H9 (cell line): ENCODE results near the gene C2orf49. TPM values are rescaled to one million over a fixed set of nuclear protein-coding genes. Genes with fewer than 3 reads are reported as not detected.
A peak's percentile ranks its signal among the peaks of the same experiment; 100 is the strongest.

ENCODE experiments used
- DNase-seq: peaks from one replicate; pipeline ENCODE4 v3.0.0-alpha.2; 2017
- H2AFZ ChIP-seq: one replicate; pipeline ENCODE4 v1.6.1; 2013; ENCODE audit warnings: mild to moderate bottlenecking, low read length, control low read depth, moderate library complexity
- H2AK5ac ChIP-seq: 2 replicates; pipeline ENCODE4 v1.6.1; 2013; ENCODE audit warnings: low read length, control low read depth, mixed read lengths; ENCODE audit not compliant: insufficient read length
- H2BK120ac ChIP-seq: one replicate; pipeline ENCODE4 v1.6.1; 2013; ENCODE audit warnings: low read depth, mild to moderate bottlenecking, low read length, control low read depth, inconsistent platforms; ENCODE audit not compliant: poor library complexity, severe bottlenecking
- H2BK12ac ChIP-seq: 2 replicates; pipeline ENCODE4 v1.6.1; 2013; ENCODE audit warnings: low read length, control low read depth, mixed read lengths, low read depth; ENCODE audit not compliant: insufficient read length
- H2BK15ac ChIP-seq: 2 replicates; pipeline ENCODE4 v1.6.1; 2013; ENCODE audit warnings: low read depth, low read length, control low read depth
- H2BK20ac ChIP-seq: one replicate; pipeline ENCODE4 v1.6.1; 2013; ENCODE audit warnings: low read depth, mild to moderate bottlenecking, low read length, control low read depth, inconsistent platforms; ENCODE audit not compliant: poor library complexity, severe bottlenecking
- H2BK5ac ChIP-seq: 2 replicates; pipeline ENCODE4 v1.6.1; 2013; ENCODE audit warnings: low read length, control low read depth, mixed read lengths; ENCODE audit not compliant: insufficient read length
- H3K14ac ChIP-seq: 2 replicates; pipeline ENCODE4 v1.6.1; 2013; ENCODE audit warnings: low read length, control low read depth; ENCODE audit not compliant: insufficient read depth
- H3K18ac ChIP-seq: 2 replicates; pipeline ENCODE4 v1.6.1; 2013; ENCODE audit warnings: low read depth, mild to moderate bottlenecking, mixed read lengths, low read length, control low read depth; ENCODE audit not compliant: insufficient read length
- H3K23ac ChIP-seq: 2 replicates; pipeline ENCODE4 v1.6.1; 2013; ENCODE audit warnings: low read length, control low read depth, mixed read lengths, low read depth; ENCODE audit not compliant: insufficient read length
- H3K23me2 ChIP-seq: 2 replicates; pipeline ENCODE4 v1.6.1; 2013; ENCODE audit warnings: low read depth, mild to moderate bottlenecking, mixed read lengths, low read length, control low read depth; ENCODE audit not compliant: insufficient read length, poor library complexity, severe bottlenecking
- H3K27ac ChIP-seq: 2 replicates; pipeline ENCODE4 v1.5.1; 2013; ENCODE audit warnings: low read length, control low read depth, mixed read lengths, low read depth; ENCODE audit not compliant: insufficient read length
- H3K27me3 ChIP-seq: 2 replicates; pipeline ENCODE4 v1.6.1; 2013; ENCODE audit warnings: low read length, control low read depth, inconsistent platforms; ENCODE audit not compliant: insufficient read depth
- H3K4ac ChIP-seq: 2 replicates; pipeline ENCODE4 v1.6.1; 2013; ENCODE audit warnings: low read depth, mild to moderate bottlenecking, control low read depth, inconsistent platforms, low read length, moderate library complexity
- H3K4me1 ChIP-seq: 2 replicates; pipeline ENCODE4 v1.6.1; 2013; ENCODE audit warnings: low read length, control low read depth, inconsistent platforms; ENCODE audit not compliant: insufficient read depth
- H3K4me2 ChIP-seq: 2 replicates; pipeline ENCODE4 v1.6.1; 2013; ENCODE audit warnings: low read length, control low read depth, mixed read lengths; ENCODE audit not compliant: insufficient read length, insufficient read depth
- H3K56ac ChIP-seq: 2 replicates; pipeline ENCODE4 v1.6.1; 2013; ENCODE audit warnings: low read depth, mild to moderate bottlenecking, mixed read lengths, low read length, control low read depth; ENCODE audit not compliant: insufficient read length
- H3K79me1 ChIP-seq: 2 replicates; pipeline ENCODE4 v1.6.1; 2013; ENCODE audit warnings: low read depth, mild to moderate bottlenecking, moderate library complexity, low read length, control low read depth, inconsistent platforms; ENCODE audit not compliant: insufficient read depth, poor library complexity, severe bottlenecking
- H3K79me2 ChIP-seq: 2 replicates; pipeline ENCODE4 v1.6.1; 2013; ENCODE audit warnings: low read length, control low read depth, inconsistent platforms; ENCODE audit not compliant: insufficient read depth
- H3K9ac ChIP-seq: 2 replicates; pipeline ENCODE4 v1.6.1; 2013; ENCODE audit warnings: low read length, control low read depth, mixed read lengths; ENCODE audit not compliant: insufficient read length; ENCODE audit errors: extremely low read depth
- H3K9me3 ChIP-seq: one replicate; pipeline ENCODE4 v1.6.1; 2013; ENCODE audit warnings: low read depth, low read length, inconsistent platforms; ENCODE audit not compliant: control insufficient read depth
- H3T11ph ChIP-seq: one replicate; pipeline ENCODE4 v1.6.1; 2013; ENCODE audit warnings: mild to moderate bottlenecking, low read length, control low read depth, inconsistent platforms
- H4K20me1 ChIP-seq: one replicate; pipeline ENCODE4 v1.6.1; 2013; ENCODE audit not compliant: control insufficient read depth, insufficient read length, insufficient read depth
- H4K5ac ChIP-seq: 2 replicates; pipeline ENCODE4 v1.6.1; 2013; ENCODE audit warnings: low read depth, mild to moderate bottlenecking, mixed read lengths, low read length, control low read depth; ENCODE audit not compliant: insufficient read length
- H4K8ac ChIP-seq: replicated peaks from 2 replicates; pipeline ENCODE4 v1.6.1; 2013; ENCODE audit warnings: low read length, control low read depth, mixed read lengths, low read depth; ENCODE audit not compliant: insufficient read length
- H4K91ac ChIP-seq: 2 replicates; pipeline ENCODE4 v1.6.1; 2013; ENCODE audit warnings: low read depth, mild to moderate bottlenecking, moderate library complexity, mixed read lengths, low read length, control low read depth; ENCODE audit not compliant: insufficient read length
- H3K27ac Mint-ChIP-seq, 3 experiments: 2 replicates in 2 of 3; 3 replicates in 1 of 3; pipeline ENCODE4 v1.8.0; 2020 to 2021; ENCODE audit warnings: mixed read lengths in 3 of 3, mild to moderate bottlenecking in 1 of 3, moderate library complexity in 1 of 3
- H3K27me3 Mint-ChIP-seq: 2 replicates; pipeline ENCODE4 v1.8.0; 2021; ENCODE audit warnings: low read depth, mild to moderate bottlenecking, moderate library complexity, mixed read lengths
- H3K36me3 Mint-ChIP-seq, 3 experiments: 2 replicates in 2 of 3; 3 replicates in 1 of 3; pipeline ENCODE4 v1.8.0; 2020 to 2021; ENCODE audit warnings: low read depth in 3 of 3, mixed read lengths in 3 of 3; ENCODE audit not compliant: insufficient read depth in 1 of 3
- H3K4me1 Mint-ChIP-seq, 2 experiments: 2 replicates each; pipeline ENCODE4 v1.8.0; 2020; ENCODE audit warnings: mixed read lengths in 2 of 2
- H3K4me3 Mint-ChIP-seq, 2 experiments: 2 replicates in 1 of 2; 3 replicates in 1 of 2; pipeline ENCODE4 v1.8.0; 2020 to 2021; ENCODE audit warnings: mild to moderate bottlenecking in 2 of 2, mixed read lengths in 2 of 2, moderate library complexity in 1 of 2
- H3K9me3 Mint-ChIP-seq, 2 experiments: 2 replicates in 1 of 2; 3 replicates in 1 of 2; pipeline ENCODE4 v1.8.0; 2020; ENCODE audit warnings: mild to moderate bottlenecking in 2 of 2, mixed read lengths in 2 of 2, moderate library complexity in 1 of 2
- whole genome bisulfite sequencing: extraction: QIAGEN DNeasy Blood & Tissue Kit; methylation state at CpG from one replicate; pipeline ENCODE4 v1.1.7; 2013; ENCODE audit warnings: missing lambda C conversion rate, low lambda C conversion rate, mixed read lengths; ENCODE audit not compliant: insufficient read length; ENCODE audit errors: extremely low coverage; 5-methylcytosine and 5-hydroxymethylcytosine counted together
- total RNA-seq: library from RNA; stranded (reverse); gene quantifications from 2 replicates; pipeline ENCODE4 v1.2.1, GENCODE V29; 2021
- TF ChIP-seq, protein P1 (sequence below): fragments of 200-600 bp; sonication (generic); conservative IDR thresholded peaks from 3 replicates; pipeline ENCODE4 v1.8.0; 2021; ENCODE audit warnings: antibody characterized with exemption, mild to moderate bottlenecking

C2orf49 gene
- total RNA-seq, 1 experiment from 2014 or later = 18.8 TPM

DNA sequence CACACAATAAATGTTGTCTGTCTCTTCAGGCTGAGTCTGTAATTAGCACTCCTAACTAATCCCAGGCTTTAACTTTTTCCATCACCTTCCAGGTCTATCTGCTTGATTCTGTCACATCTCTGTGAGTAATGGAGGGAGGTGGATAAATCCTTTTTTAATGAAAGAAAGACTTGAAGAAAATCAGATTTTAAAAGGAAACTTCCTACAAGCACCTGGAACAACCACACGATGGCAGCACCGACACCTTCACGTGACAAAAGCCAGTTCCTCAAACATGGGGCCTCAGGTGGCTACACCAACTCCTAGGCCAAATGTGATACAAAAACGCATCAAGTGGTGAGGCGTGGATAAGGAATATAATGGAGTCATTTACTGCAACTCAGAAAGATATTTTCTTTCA, 49.6 kb upstream of the C2orf49 start:
- no peak overlapping the region for H3K4me3 Mint-ChIP-seq
- no peak overlapping the region for H4K5ac ChIP-seq
- DNase-seq = peak; percentile 65
- H3K9ac ChIP-seq = no peak overlapping the region
- no peak overlapping the region for H3K14ac ChIP-seq
- no peak overlapping the region for H3K18ac ChIP-seq
- no peak overlapping the region for H2BK15ac ChIP-seq
- H3K23ac ChIP-seq = no peak overlapping the region
- no peak overlapping the region for H2BK12ac ChIP-seq
- peaks cover 12 to 61% (median 19%) of the 10 kb centered on the region in 3 experiments; a peak in 6 of 7 replicates for H3K36me3 Mint-ChIP-seq
- H3K4ac ChIP-seq = no peak overlapping the region
- H3K27me3 ChIP-seq = no peaks in the 10 kb centered on the region
- H3K4me1 ChIP-seq = no peaks in the 10 kb centered on the region
- H4K91ac ChIP-seq = no peak overlapping the region
- no peak overlapping the region for H4K8ac ChIP-seq
- 0 out of 4 replicates have a peak, but pooled peaks cover 0 to 2% of the 10 kb centered on the region in 2 experiments for H3K4me1 Mint-ChIP-seq
- no peak overlapping the region for H2AFZ ChIP-seq
- H3K9me3 ChIP-seq = no peaks in the 10 kb centered on the region
- no peaks in the 10 kb centered on the region for H3K79me2 ChIP-seq
- H3K27ac Mint-ChIP-seq = no peak overlapping the region
- no peak overlapping the region for H3T11ph ChIP-seq
- H3K79me1 ChIP-seq = no peaks in the 10 kb centered on the region
- H2BK5ac ChIP-seq = no peak overlapping the region
- H3K23me2 ChIP-seq = no peaks in the 10 kb centered on the region
- TF ChIP-seq, protein P1, sequence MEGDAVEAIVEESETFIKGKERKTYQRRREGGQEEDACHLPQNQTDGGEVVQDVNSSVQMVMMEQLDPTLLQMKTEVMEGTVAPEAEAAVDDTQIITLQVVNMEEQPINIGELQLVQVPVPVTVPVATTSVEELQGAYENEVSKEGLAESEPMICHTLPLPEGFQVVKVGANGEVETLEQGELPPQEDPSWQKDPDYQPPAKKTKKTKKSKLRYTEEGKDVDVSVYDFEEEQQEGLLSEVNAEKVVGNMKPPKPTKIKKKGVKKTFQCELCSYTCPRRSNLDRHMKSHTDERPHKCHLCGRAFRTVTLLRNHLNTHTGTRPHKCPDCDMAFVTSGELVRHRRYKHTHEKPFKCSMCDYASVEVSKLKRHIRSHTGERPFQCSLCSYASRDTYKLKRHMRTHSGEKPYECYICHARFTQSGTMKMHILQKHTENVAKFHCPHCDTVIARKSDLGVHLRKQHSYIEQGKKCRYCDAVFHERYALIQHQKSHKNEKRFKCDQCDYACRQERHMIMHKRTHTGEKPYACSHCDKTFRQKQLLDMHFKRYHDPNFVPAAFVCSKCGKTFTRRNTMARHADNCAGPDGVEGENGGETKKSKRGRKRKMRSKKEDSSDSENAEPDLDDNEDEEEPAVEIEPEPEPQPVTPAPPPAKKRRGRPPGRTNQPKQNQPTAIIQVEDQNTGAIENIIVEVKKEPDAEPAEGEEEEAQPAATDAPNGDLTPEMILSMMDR = peak; percentile 77
- no peaks in the 10 kb centered on the region for H3K9me3 Mint-ChIP-seq
- no peak overlapping the region for H3K4me2 ChIP-seq
- H2BK120ac ChIP-seq = no peak overlapping the region
- H2BK20ac ChIP-seq = no peak overlapping the region
- H3K27me3 Mint-ChIP-seq = no peaks in the 10 kb centered on the region
- WGBS = no CpG with 5 or more reads among the region's 5 CpGs
- no peaks in the 10 kb centered on the region for H4K20me1 ChIP-seq
- no peak overlapping the region for H3K56ac ChIP-seq
- no peak overlapping the region for H2AK5ac ChIP-seq
- no peak overlapping the region for H3K27ac ChIP-seq
